Activated CD8-positive, alpha-beta memory T cell treated with anti-CD3 and anti-CD28 coated beads for 48 hours (primary cell): ENCODE results near the gene KCNJ6.

ENCODE experiments used
- DNase-seq, 3 experiments: peaks; one replicate each; pipeline ENCODE4 v3.0.0-alpha.2; 2020; ENCODE audit warnings: low read depth in 2 of 3, low spot score in 2 of 3

The KCNJ6 gene

GRCh38 chr21:37907076-37907475 lies 9.2 kb downstream of the KCNJ6 start:
- no peak for DNase-seq

GRCh38 chr21:37905291-37905690 lies 11.0 kb downstream of the KCNJ6 start:
- DNase-seq = no peak

- DNase-seq = no peak
These were observed 11.4 kb downstream of the KCNJ6 start for GRCh38 chr21:37904856-37905255.

DNA sequence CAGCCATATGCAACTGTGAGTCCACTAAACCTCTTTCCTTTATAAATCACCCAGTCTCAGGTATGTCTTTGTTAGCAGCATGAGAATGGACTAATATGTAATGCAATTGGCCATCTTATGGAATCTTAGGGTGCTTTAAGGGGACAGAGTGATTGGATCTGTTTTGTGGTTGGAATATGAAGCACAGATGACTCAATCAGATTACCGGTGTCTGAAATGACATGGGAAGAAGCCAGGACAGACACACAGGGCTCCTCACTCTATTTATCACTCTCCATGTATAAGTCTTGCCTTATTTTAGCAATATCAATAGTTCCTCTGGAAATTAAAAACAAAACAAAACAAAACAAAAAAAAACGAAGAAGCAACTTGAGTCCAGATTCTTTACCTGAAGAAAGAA lies 12.9 kb downstream of the KCNJ6 start:
- DNase-seq = no peak

DNA sequence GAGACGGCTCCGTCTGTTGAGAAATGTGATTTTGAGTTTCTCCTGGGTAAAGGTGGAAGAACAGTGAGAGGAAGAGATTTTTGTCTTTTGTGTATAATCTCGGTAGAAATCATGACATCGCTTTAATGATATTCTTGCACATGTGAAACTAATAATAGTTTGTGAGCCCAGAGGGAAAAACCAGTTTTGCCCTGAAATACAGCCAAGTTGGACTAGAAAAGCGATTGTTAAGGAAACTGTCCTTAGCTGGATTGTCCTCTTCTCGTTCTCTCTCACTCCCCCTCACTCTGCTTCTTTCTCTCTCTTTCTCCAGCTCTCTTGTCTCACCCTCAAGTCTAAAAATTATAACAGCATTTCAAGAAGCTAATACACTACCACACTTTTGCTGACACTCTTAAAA lies 17.1 kb downstream of the KCNJ6 start:
- DNase-seq = no peak

DNA sequence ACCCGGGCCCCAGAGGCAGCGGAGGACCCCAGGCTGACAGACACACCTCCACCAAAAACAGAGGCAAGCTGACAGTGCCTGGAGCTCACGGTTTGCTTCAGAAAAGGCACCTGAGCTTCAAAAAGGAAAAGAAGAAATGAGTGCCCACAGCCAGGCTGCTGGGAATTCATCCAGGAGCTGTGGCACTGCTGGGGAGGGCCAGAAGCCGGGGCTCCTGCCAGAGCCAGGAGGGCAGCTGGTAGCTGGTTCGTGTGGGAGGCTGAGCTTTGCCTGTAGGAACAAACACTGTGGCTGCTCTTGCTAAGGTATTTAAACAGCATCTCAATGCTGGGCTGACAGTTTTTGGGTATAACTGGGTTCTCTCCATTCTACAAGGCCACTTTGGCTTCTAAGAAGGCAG lies 19.5 kb downstream of the KCNJ6 start:
- DNase-seq = no peak

GRCh38 chr21:37891972-37892371 lies 24.3 kb downstream of the KCNJ6 start:
- DNase-seq = no peak

GRCh38 chr21:37888659-37889058 lies 27.6 kb downstream of the KCNJ6 start:
- no peak for DNase-seq

GRCh38 chr21:37886726-37887299 lies 29.4 kb downstream of the KCNJ6 start:
- no peak for DNase-seq

- DNase-seq = no peak
These were observed 30.1 kb downstream of the KCNJ6 start for GRCh38 chr21:37886120-37886519.

DNA sequence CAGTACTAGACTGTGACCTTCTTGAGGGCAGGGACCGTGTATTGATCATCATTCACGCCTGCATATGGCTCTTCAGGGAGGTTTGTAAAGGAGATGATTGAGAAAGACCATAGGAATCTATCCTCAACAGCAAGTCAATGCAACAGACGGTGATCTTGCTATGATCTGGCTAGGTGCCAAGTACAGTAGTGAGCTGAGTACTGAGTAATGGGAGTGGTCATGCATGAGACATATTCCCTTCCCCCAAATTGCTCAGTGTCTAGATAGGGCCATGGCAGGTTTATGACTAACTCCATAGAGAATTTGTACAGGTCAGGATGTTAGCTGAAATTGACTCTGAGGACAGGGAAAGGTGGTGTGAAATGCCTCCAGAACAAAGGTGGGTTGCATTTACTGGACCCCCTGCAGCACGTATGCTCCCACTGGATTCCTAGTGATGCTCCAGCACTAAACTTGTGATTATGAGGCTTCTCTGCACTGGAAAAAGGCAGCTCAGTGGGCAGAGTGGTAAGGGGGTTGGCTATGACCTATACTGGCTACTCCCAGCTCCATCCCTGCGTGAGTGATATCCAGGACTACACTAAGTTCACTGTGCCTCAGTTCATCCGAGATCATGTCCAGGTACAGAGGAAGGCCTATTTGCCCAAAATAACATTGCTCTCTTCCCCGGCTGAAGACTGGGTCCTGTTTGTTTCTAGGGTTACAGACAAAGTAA lies 37.2 kb downstream of the KCNJ6 start:
- no peak for DNase-seq

- DNase-seq = no peak
These were observed 38.2 kb downstream of the KCNJ6 start for GRCh38 chr21:37877888-37878684.

DNA sequence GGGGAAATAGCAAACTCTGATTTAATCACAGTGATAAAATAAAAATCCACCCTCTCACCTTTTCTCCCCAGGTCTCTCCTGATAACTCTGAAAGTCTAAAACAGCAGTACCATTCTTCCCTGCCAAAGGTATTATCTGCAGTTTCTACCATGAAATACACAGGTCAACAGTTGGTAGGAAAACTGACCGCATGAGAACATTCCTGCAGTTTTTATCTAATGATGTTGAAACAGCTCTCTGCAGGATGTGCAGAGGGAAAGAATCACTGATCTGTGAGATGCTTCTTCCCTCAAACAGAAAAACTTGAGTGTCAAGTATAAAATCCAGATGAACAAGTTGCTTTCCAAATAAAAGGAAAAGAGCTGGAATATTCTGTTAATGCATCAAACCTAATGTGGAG lies 39.1 kb downstream of the KCNJ6 start:
- DNase-seq = no peak

GRCh38 chr21:37876561-37876960 lies 39.7 kb downstream of the KCNJ6 start:
- no peak for DNase-seq

GRCh38 chr21:37874904-37875780 lies 41.1 kb downstream of the KCNJ6 start:
- no peak for DNase-seq

- DNase-seq = no peak
These were observed 41.8 kb downstream of the KCNJ6 start for GRCh38 chr21:37874481-37874880.

- DNase-seq = no peak
These were observed 42.6 kb downstream of the KCNJ6 start for GRCh38 chr21:37873655-37874054.

DNA sequence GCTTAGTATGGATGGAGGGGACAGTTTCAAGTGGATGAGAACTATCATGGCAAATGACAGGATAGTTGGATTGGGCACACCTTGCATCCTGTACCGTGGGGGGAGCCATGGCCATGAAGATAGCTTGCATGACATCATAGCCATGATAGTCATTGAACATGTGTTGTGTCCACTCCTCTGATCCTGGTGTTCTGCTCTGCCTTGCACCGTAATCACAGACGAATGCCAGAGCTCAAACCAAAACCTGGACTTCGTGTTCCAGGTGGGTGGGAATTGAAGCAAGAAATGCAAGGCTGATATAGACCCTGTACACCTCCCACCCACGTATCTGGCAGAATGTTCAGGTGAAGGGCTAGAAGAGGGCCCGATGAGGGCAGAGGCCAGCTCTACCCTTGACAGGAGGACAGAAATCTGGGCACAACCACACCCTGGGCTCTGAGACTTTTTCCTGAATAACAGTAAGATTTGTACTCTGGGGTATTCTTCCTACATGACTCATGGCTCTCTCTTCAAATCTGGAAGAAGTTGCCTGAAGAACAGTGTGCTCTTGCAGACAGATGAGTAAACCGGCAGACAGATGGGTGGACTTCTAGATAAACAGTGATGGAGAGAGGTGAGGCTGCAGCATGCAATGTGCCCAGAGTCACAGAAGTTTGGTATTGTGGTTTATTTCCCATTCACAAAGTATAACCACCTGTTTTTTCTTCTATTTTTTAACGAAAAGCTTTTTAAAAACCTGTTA lies 45.0 kb downstream of the KCNJ6 start:
- no peak for DNase-seq

GRCh38 chr21:37870221-37870620 lies 46.0 kb downstream of the KCNJ6 start:
- no peak for DNase-seq

DNA sequence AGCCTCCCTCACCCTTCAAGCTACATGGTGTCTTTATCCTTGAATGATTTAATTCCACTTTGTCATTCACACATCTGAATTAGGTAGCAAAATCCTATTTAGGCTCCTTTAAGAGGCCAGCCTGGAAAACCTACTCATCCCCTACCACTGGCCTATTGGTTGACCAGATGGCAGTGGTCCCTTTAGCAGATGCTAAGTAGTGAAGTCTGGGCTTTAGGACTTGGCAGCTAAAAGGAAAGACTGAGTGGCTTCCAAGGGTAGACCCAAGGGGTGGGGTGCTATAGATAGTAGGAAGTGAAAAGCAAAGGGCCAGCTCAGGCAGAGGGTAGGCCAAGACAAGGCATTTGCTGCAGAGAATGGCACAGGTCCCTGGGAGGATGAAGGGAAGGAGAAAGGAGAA lies 46.6 kb downstream of the KCNJ6 start:
- DNase-seq = no peak
